OCI-LY1 (cell line): Measurements from ENCODE around the gene SLC33A1.
A peak's percentile ranks its signal among the peaks of the same experiment; 100 is the strongest.
"Not testable (repeated sequence)": the region's sequence is repeated elsewhere in the genome, so short reads cannot be mapped to it uniquely, and the experiment has no call there.

Experiments
- H2AFZ ChIP-seq: fragments of 200-600 bp; sonication (generic), shearing (Covaris generic); 2 replicates; pipeline ENCODE4 v1.6.0; 2014; ENCODE audit warnings: antibody characterized with exemption, mild to moderate bottlenecking, low read length
- H3F3A ChIP-seq: fragments of 200-600 bp; sonication (generic), shearing (Covaris generic); 2 replicates; pipeline ENCODE4 v1.6.0; 2014; ENCODE audit warnings: mild to moderate bottlenecking, antibody characterized with exemption, low read length, moderate library complexity; ENCODE audit not compliant: insufficient read depth
- H3K27ac ChIP-seq: fragments of 200-600 bp; sonication (generic); 2 replicates; pipeline ENCODE4 v1.5.1; 2014; ENCODE audit warnings: low read length, mixed run types, mild to moderate bottlenecking, low read depth; ENCODE audit not compliant: poor library complexity, severe bottlenecking
- H3K27me3 ChIP-seq: fragments of 200-600 bp; sonication (generic); 2 replicates; pipeline ENCODE4 v1.6.0; 2014; ENCODE audit warnings: antibody characterized with exemption, mild to moderate bottlenecking, low read length, moderate library complexity; ENCODE audit not compliant: insufficient read depth
- H3K36me3 ChIP-seq: fragments of 200-600 bp; sonication (generic); 2 replicates; pipeline ENCODE4 v1.6.1; 2014; ENCODE audit warnings: mild to moderate bottlenecking, antibody characterized with exemption, low read length, moderate library complexity, mixed read lengths; ENCODE audit not compliant: insufficient read depth
- H3K4me1 ChIP-seq: fragments of 200-600 bp; sonication (generic); 2 replicates; pipeline ENCODE4 v1.5.1; 2014; ENCODE audit warnings: mild to moderate bottlenecking, low read length, moderate library complexity; ENCODE audit not compliant: insufficient read depth, severe bottlenecking
- H3K4me2 ChIP-seq: fragments of 200-600 bp; sonication (generic), shearing (Covaris generic); 2 replicates; pipeline ENCODE4 v1.6.1; 2014; ENCODE audit warnings: low read length
- H3K4me3 ChIP-seq: fragments of 200-600 bp; sonication (generic); 2 replicates; pipeline ENCODE4 v1.5.1; 2014; ENCODE audit warnings: low read length, low read depth, mild to moderate bottlenecking, mixed read lengths; ENCODE audit not compliant: poor library complexity, severe bottlenecking
- H3K79me2 ChIP-seq: fragments of 200-600 bp; shearing (Covaris generic); 2 replicates; pipeline ENCODE4 v1.6.1; 2016; ENCODE audit warnings: mixed run types, low read length, mixed read lengths; ENCODE audit not compliant: insufficient read depth
- H3K9ac ChIP-seq: fragments of 200-600 bp; sonication (generic), shearing (Covaris generic); 2 replicates; pipeline ENCODE4 v1.6.1; 2014; ENCODE audit warnings: mild to moderate bottlenecking, low read length, mixed read lengths
- H3K9me2 ChIP-seq: fragments of 200-600 bp; sonication (generic), shearing (Covaris generic); 2 replicates; pipeline ENCODE4 v1.6.1; 2014; ENCODE audit warnings: low read depth, mild to moderate bottlenecking, low read length, mixed read lengths
- H3K9me3 ChIP-seq: fragments of 200-600 bp; shearing (Covaris generic); 2 replicates; pipeline ENCODE4 v1.6.1; 2014; ENCODE audit warnings: low read length, mixed read lengths
- H4K20me1 ChIP-seq: fragments of 200-600 bp; sonication (generic), shearing (Covaris generic); 2 replicates; pipeline ENCODE4 v1.6.0; 2016; ENCODE audit warnings: mild to moderate bottlenecking, low read length; ENCODE audit not compliant: insufficient read depth
- CTCF ChIP-seq: fragments of 200-600 bp; sonication (generic), shearing (Covaris generic); IDR thresholded peaks from 2 replicates; pipeline ENCODE4 v1.5.1; 2017; ENCODE audit warnings: mild to moderate bottlenecking, antibody characterized with exemption, low read length, moderate library complexity, mixed read lengths
- EZH2 ChIP-seq: fragments of 200-600 bp; sonication (generic), shearing (Covaris generic); IDR thresholded peaks from 2 replicates; pipeline ENCODE4 v1.8.0; 2017; ENCODE audit warnings: borderline replicate concordance, mixed run types, mild to moderate bottlenecking, antibody characterized with exemption, low read length, moderate library complexity, mixed read lengths

SLC33A1 gene

GRCh38 chr3:155853214-155854140 lies 750 bp downstream of the SLC33A1 start:
- Histone ChIP-seq H3K4me3 (peak overlapping the region; percentile 97), H3K4me1 (peaks cover 40% of the 10 kb centered on the region), H3K9me3 (no peaks in the 10 kb centered on the region), H3K4me2 (peak overlapping the region; percentile 80), H3K79me2 (peaks cover 35% of the 10 kb centered on the region), H3K27ac (peak overlapping the region; percentile 52), H3K36me3 (peaks cover 10% of the 10 kb centered on the region; the same call in 1 of the 2 replicates), H3K27me3 (no peaks in the 10 kb centered on the region), H3K9ac (peak overlapping the region; percentile 93), H3F3A (0 out of 2 replicates have a peak, but pooled peaks cover 4% of the 10 kb centered on the region), H4K20me1 (no peaks in the 10 kb centered on the region), H2AFZ (no peak overlapping the region), H3K9me2 (no peaks in the 10 kb centered on the region)
- TF ChIP-seq CTCF (no peak), EZH2 (no peak)

- Histone ChIP-seq H3K9me3 (no peaks in the 10 kb centered on the region), H3K4me2 (peak overlapping the region; percentile 80), H3K4me3 (peak overlapping the region; percentile 97), H3K79me2 (peaks cover 39% of the 10 kb centered on the region), H3F3A (0 out of 2 replicates have a peak, but pooled peaks cover 4% of the 10 kb centered on the region), H3K27ac (no peak overlapping the region), H4K20me1 (no peaks in the 10 kb centered on the region), H3K9ac (peak overlapping the region; percentile 93), H3K9me2 (no peaks in the 10 kb centered on the region), H3K27me3 (no peaks in the 10 kb centered on the region), H2AFZ (no peak overlapping the region), H3K36me3 (peaks cover 16% of the 10 kb centered on the region; the same call in 1 of the 2 replicates), H3K4me1 (peaks cover 40% of the 10 kb centered on the region)
- TF ChIP-seq CTCF (no peak), EZH2 (no peak)
Observed at GRCh38 chr3:155852341-155852740, 1.9 kb downstream of the SLC33A1 start.

GRCh38 chr3:155849404-155849803 lies 4.8 kb downstream of the SLC33A1 start:
- Histone ChIP-seq H3K79me2 (peaks cover 62% of the 10 kb centered on the region), H3K36me3 (peaks cover 16% of the 10 kb centered on the region; the same call in 1 of the 2 replicates), H3K4me1 (peaks cover 43% of the 10 kb centered on the region), H3K4me2 (0 out of 2 replicates have a peak overlapping the region, but pooled peaks have one; percentile 1)
- H3K9ac ChIP-seq, H3K9me3 ChIP-seq, H4K20me1 ChIP-seq, H3K4me3 ChIP-seq, H3K9me2 ChIP-seq, H3K27ac ChIP-seq, H3F3A ChIP-seq, H3K27me3 ChIP-seq, H2AFZ ChIP-seq: not testable (repeated sequence)
